Measurements from ENCODE around the gene SPAG7. TPM values are rescaled to one million over a fixed set of nuclear protein-coding genes. Genes with fewer than 3 reads are reported as not detected.

Gene SPAG7
- total RNA-seq, 1 experiment from 2014 or later: 49.9 TPM

- Histone ChIP-seq H3K9me3 (ENCODE audit: control insufficient read depth in 1 of 2, insufficient read depth in 1 of 2, low read depth in 1 of 2, low read length in 2 of 2) (no peaks in the 10 kb centered on the region), H4K20me1 (ENCODE audit: insufficient read depth) (no peaks in the 10 kb centered on the region), H3K4me2 (ENCODE audit: low read length) (no peak overlapping the region), H2AFZ (ENCODE audit: low read depth, low read length, poor library complexity, severe bottlenecking) (no peak overlapping the region), H3K4me1 (ENCODE audit: control insufficient read depth in 1 of 2, insufficient read depth in 2 of 2, low read length in 2 of 2) (no peaks in the 10 kb centered on the region), H3K9me2 (ENCODE audit: insufficient read depth) (no peaks in the 10 kb centered on the region), H3K9ac (ENCODE audit: low read length) (no peak overlapping the region), H3K27me3 (ENCODE audit: insufficient read depth, low read length) (no peaks in the 10 kb centered on the region), H3K36me3 (ENCODE audit: control insufficient read depth in 1 of 2, insufficient read depth in 2 of 2, low read length in 2 of 2) (no peaks in the 10 kb centered on the region), H3K27ac (ENCODE audit: low read depth, low read length) (no peak overlapping the region), H3K79me2 (ENCODE audit: insufficient read depth, low read length) (no peaks in the 10 kb centered on the region), H3K4me3 (replicated peaks in 1 of 2; ENCODE audit: low read depth in 1 of 2, low read length in 2 of 2) (no peak overlapping the region)
- ChIA-PET RAD21 (ENCODE audit: low non-redundant PET in 1 of 2, low total read pairs in 2 of 2, uncharacterized antibody in 2 of 2, unreplicated experiment in 2 of 2) (no interaction called here), POLR2A (no interaction called here), CTCF (no interaction called here)
- DNase-seq (ENCODE audit: low read depth, low spot score) (no peak), ATAC-seq (no peak)
- no TSS peak for BruUV-seq (replicated peaks)
- TF ChIP-seq ELF1 (IDR thresholded peaks at IDR 0.05; ENCODE audit: borderline replicate concordance, low read depth) (no peak), ZFX (IDR thresholded peaks at IDR 0.05) (no peak), FOSL1 (IDR thresholded peaks at IDR 0.05; ENCODE audit: low read depth) (no peak), EZH2phosphoT487 (IDR thresholded peaks at IDR 0.05; ENCODE audit: borderline replicate concordance) (no peak), ZBTB33 (IDR thresholded peaks at IDR 0.05; ENCODE audit: extremely low read depth, insufficient replicate concordance, low read length) (no peak), REST (IDR thresholded peaks at IDR 0.05; ENCODE audit: low read depth) (no peak), POLR2A (IDR thresholded peaks at IDR 0.05; ENCODE audit: borderline replicate concordance, extremely low read depth, insufficient read depth, insufficient read length) (no peak), ZNF274 (IDR thresholded peaks at IDR 0.05; ENCODE audit: low read depth, low read length) (no peak), SIN3A (IDR thresholded peaks at IDR 0.05; ENCODE audit: low read depth) (no peak), CBX3 (IDR thresholded peaks at IDR 0.05; ENCODE audit: low read depth) (no peak), POLR2AphosphoS5 (IDR thresholded peaks at IDR 0.05; ENCODE audit: low read depth, low read length) (no peak), CEBPB (IDR thresholded peaks at IDR 0.05; ENCODE audit: low read depth) (no peak), RAD21 (IDR thresholded peaks at IDR 0.05; ENCODE audit: low read depth) (no peak), EGR1 (IDR thresholded peaks at IDR 0.05; ENCODE audit: low read depth) (no peak), TCF7L2 (IDR thresholded peaks at IDR 0.05; ENCODE audit: borderline replicate concordance, extremely low read depth, insufficient read depth, insufficient read length) (no peak), SRF (IDR thresholded peaks at IDR 0.05; ENCODE audit: low read depth) (no peak)
- intact Hi-C loops (cut with micrococcal nuclease): loop anchor here (2.0 kb wide), 1 partner anchor 14 kb away; no protein-coding TSS in a partner anchor
Observed at GRCh38 chr17:4920351-4921048, 47.1 kb downstream of the SPAG7 start.

All from HCT116 (cell line).